Activated CD8-positive, alpha-beta memory T cell treated with anti-CD3 and anti-CD28 coated beads for 36 hours (primary cell): ENCODE measurements around the gene SRP9. TPM values are rescaled to one million over a fixed set of nuclear protein-coding genes. Genes with fewer than 3 reads are reported as not detected.
"Not testable (repeated sequence)": the region's sequence is repeated elsewhere in the genome, so short reads cannot be mapped to it uniquely, and the experiment has no call there.

ENCODE experiments used
- CTCF ChIA-PET: fragments of 350-600 bp; sonication (Branson Sonifier 250); formaldehyde crosslinking; loops from one replicate; lab custom pipeline; 2021; ENCODE audit warnings: antibody characterized with exemption; lab: Charles Lee
- POLR2A ChIA-PET: fragments of 350-600 bp; sonication (Branson Sonifier 250); formaldehyde crosslinking; loops from one replicate; lab custom pipeline; 2021; ENCODE audit warnings: antibody characterized with exemption; lab: Charles Lee
- total RNA-seq, 2 experiments: library from RNA; stranded (reverse); gene quantifications; one replicate each; pipeline ENCODE4 v1.2.3, GENCODE V29; 2021

SRP9 gene
- total RNA-seq, 2 experiments from 2014 or later, result 331 to 336 TPM

GRCh38 chr1:225770561-225771248 lies 6.9 kb upstream of the SRP9 start:
- CTCF ChIA-PET, result no interaction called here
- POLR2A ChIA-PET, result no interaction called here

GRCh38 chr1:225771661-225772322 lies 5.8 kb upstream of the SRP9 start:
- ChIA-PET POLR2A (interaction anchor here (0.6 kb wide), 1 partner anchor 241 kb away, joined by 3 read pairs; no protein-coding TSS in a partner anchor), CTCF (interaction anchor here (0.6 to 1.7 kb wide), 3 partner anchors 124 to 297 kb away, joined by 3 to 6 read pairs (median 4); no protein-coding TSS in a partner anchor)

- POLR2A ChIA-PET, result interaction anchor here (0.6 kb wide), 1 partner anchor 242 kb away, joined by 3 read pairs; no protein-coding TSS in a partner anchor
- CTCF ChIA-PET, result interaction anchor here (0.6 to 1.7 kb wide), 3 partner anchors 193 to 298 kb away, joined by 3 to 6 read pairs (median 3); no protein-coding TSS in a partner anchor
Observed at GRCh38 chr1:225772323-225772768, 5.3 kb upstream of the SRP9 start.

GRCh38 chr1:225772848-225773247 lies 4.8 kb upstream of the SRP9 start:
- CTCF ChIA-PET, result interaction anchor here (0.6 to 1.7 kb wide), 3 partner anchors 193 to 298 kb away, joined by 3 to 6 read pairs (median 3); no protein-coding TSS in a partner anchor
- POLR2A ChIA-PET, result no interaction called here

GRCh38 chr1:225774281-225775147 lies 3.1 kb upstream of the SRP9 start:
- CTCF ChIA-PET, result no interaction called here
- POLR2A ChIA-PET, result interaction anchor here (0.7 kb wide), 1 partner anchor 391 kb away, joined by 3 read pairs; no protein-coding TSS in a partner anchor

GRCh38 chr1:225776294-225776693 lies 1.3 kb upstream of the SRP9 start:
- POLR2A ChIA-PET, result no interaction called here
- CTCF ChIA-PET, result interaction anchor here (3.4 kb wide), 1 partner anchor 135 kb away, joined by 14 read pairs; no protein-coding TSS in a partner anchor

GRCh38 chr1:225777058-225777582 lies 506 bp upstream of the SRP9 start:
- ChIA-PET CTCF (interaction anchor here (0.5 to 3.4 kb wide), 10 partner anchors 10 to 302 kb away, joined by 3 to 14 read pairs (median 4); partner anchors contain the start of genes EPHX1, PYCR2 and TMEM63A), POLR2A (interaction anchor here (0.6 to 2.6 kb wide), 8 partner anchors 11 to 484 kb away, joined by 3 to 29 read pairs (median 6); partner anchors contain the start of genes SDE2 and TMEM63A)

GRCh38 chr1:225778337-225778669 lies 677 bp downstream of the SRP9 start:
- ChIA-PET CTCF (interaction anchor here (0.8 to 3.4 kb wide), 8 partner anchors 8 to 197 kb away, joined by 3 to 14 read pairs (median 4); partner anchors contain the start of gene PYCR2), POLR2A (interaction anchor here (0.5 to 2.8 kb wide), 9 partner anchors 10 to 1950 kb away, joined by 3 to 29 read pairs (median 5); partner anchors contain the start of genes PYCR2 and TMEM63A)

- POLR2A ChIA-PET, result interaction anchor here (0.6 to 2.8 kb wide), 3 partner anchors 31 to 145 kb away, joined by 5 to 29 read pairs (median 17); partner anchors contain the start of genes EPHX1, PYCR2 and TMEM63A
- CTCF ChIA-PET, result interaction anchor here (0.7 to 3.4 kb wide), 3 partner anchors 13 to 132 kb away, joined by 3 to 14 read pairs (median 3); no protein-coding TSS in a partner anchor
Observed at GRCh38 chr1:225779165-225779564, 1.5 kb downstream of the SRP9 start.

GRCh38 chr1:225780134-225780533 lies 2.5 kb downstream of the SRP9 start:
- CTCF ChIA-PET, result interaction anchor here (0.7 to 1.0 kb wide), 4 partner anchors 12 to 325 kb away, joined by 3 to 4 read pairs (median 4); partner anchors contain the start of gene TMEM63A
- POLR2A ChIA-PET, result interaction anchor here (0.6 to 2.8 kb wide), 3 partner anchors 65 to 144 kb away, joined by 3 to 17 read pairs (median 6); partner anchors contain the start of genes PYCR2 and TMEM63A

GRCh38 chr1:225780630-225781029 lies 3.0 kb downstream of the SRP9 start:
- ChIA-PET CTCF (interaction anchor here (0.7 to 0.9 kb wide), 3 partner anchors 102 to 326 kb away, joined by 3 to 4 read pairs (median 4); partner anchors contain the start of gene TMEM63A), POLR2A (interaction anchor here (0.6 to 1.0 kb wide), 2 partner anchors 64 to 101 kb away, joined by 3 to 6 read pairs; partner anchors contain the start of gene TMEM63A)

- POLR2A ChIA-PET, result interaction anchor here (0.6 kb wide), 1 partner anchor 39 kb away, joined by 3 read pairs; no protein-coding TSS in a partner anchor
- CTCF ChIA-PET, result not testable (repeated sequence)
Observed at GRCh38 chr1:225789142-225789541, 11.5 kb downstream of the SRP9 start.

GRCh38 chr1:225794954-225795353 lies 17.3 kb downstream of the SRP9 start:
- POLR2A ChIA-PET, result no interaction called here
- CTCF ChIA-PET, result no interaction called here

- CTCF ChIA-PET, POLR2A ChIA-PET: not testable (repeated sequence)
Observed at GRCh38 chr1:225796097-225796496, 18.5 kb downstream of the SRP9 start.

- CTCF ChIA-PET, result interaction anchor here (1.1 kb wide), 1 partner anchor 15 kb away, joined by 3 read pairs; no protein-coding TSS in a partner anchor
- POLR2A ChIA-PET, result not testable (repeated sequence)
Observed at GRCh38 chr1:225801146-225801545, 23.5 kb downstream of the SRP9 start.

GRCh38 chr1:225806249-225806648 lies 28.6 kb downstream of the SRP9 start:
- CTCF ChIA-PET, result no interaction called here
- POLR2A ChIA-PET, result no interaction called here

GRCh38 chr1:225806736-225807135 lies 29.1 kb downstream of the SRP9 start:
- POLR2A ChIA-PET, CTCF ChIA-PET: not testable (repeated sequence)

- ChIA-PET POLR2A (no interaction called here), CTCF (interaction anchor here (0.6 kb wide), 1 partner anchor 29 kb away, joined by 3 read pairs; no protein-coding TSS in a partner anchor)
Observed at GRCh38 chr1:225808136-225808535, 30.5 kb downstream of the SRP9 start.
